Measurements from ENCODE around the gene CDS2. TPM values are rescaled to one million over a fixed set of nuclear protein-coding genes. Genes with fewer than 3 reads are reported as not detected.
A peak's percentile ranks its signal among the peaks of the same experiment; 100 is the strongest.

The CDS2 gene
- polyA plus RNA-seq, 2 of the 4 experiments (the other 2 are of a cell fraction), result 44.0 to 106 TPM

- TF ChIP-seq FOSL2 (IDR thresholded peaks at IDR 0.05) (no peak), FOSL2 (CRISPR knock-in tag; IDR thresholded peaks at IDR 0.05) (peak; percentile 68), RCOR1 (IDR thresholded peaks at IDR 0.05; ENCODE audit: low read depth, low read length) (no peak)
- ATAC-seq (no peak), FAIRE-seq (peak; percentile 67), DNase-seq (ENCODE audit: low read depth in 1 of 2, low spot score in 1 of 2) (no peak)
- no peak overlapping the region for H3K4me2 ChIP-seq
- no peak overlapping the region for H3K27ac ChIP-seq
- H3K4me1 ChIP-seq, result no peaks in the 10 kb centered on the region
- no peaks in the 10 kb centered on the region for H3K9me3 ChIP-seq
- H3K4me3 ChIP-seq, result no peak overlapping the region
- WGBS (ENCODE audit: missing lambda C conversion rate), result 77% methylated on average over 4 of the region's 4 CpGs
- POLR2A ChIA-PET, result no interaction called here
- CTCF ChIA-PET, result interaction anchor here (0.8 to 8.0 kb wide), 4 partner anchors 10 to 231 kb away, joined by 3 to 73 read pairs (median 18); no protein-coding TSS in a partner anchor
These were observed 90.8 kb downstream of the CDS2 start for GRCh38 chr20:5217616-5218015.

GRCh38 chr20:5220321-5221060 is 93.7 kb downstream of the CDS2 start:
- ChIA-PET CTCF (interaction anchor here (0.6 to 8.8 kb wide), 3 partner anchors 12 to 244 kb away, joined by 3 to 192 read pairs (median 24); no protein-coding TSS in a partner anchor), POLR2A (no interaction called here)
- H3K9me3 ChIP-seq, result no peaks in the 10 kb centered on the region
- 0 out of 3 replicates have a peak, but pooled peaks cover 3% of the 10 kb centered on the region for H3K4me1 ChIP-seq
- 76% methylated on average over 7 of the region's 7 CpGs for WGBS (ENCODE audit: missing lambda C conversion rate)
- ATAC-seq (no peak), DNase-seq (ENCODE audit: low read depth in 1 of 2, low spot score in 1 of 2) (no peak), FAIRE-seq (peak; percentile 63)
- H3K4me3 ChIP-seq, result no peak overlapping the region
- no peak overlapping the region for H3K4me2 ChIP-seq
- no peak overlapping the region for H3K27ac ChIP-seq
- TF ChIP-seq FOXS1 (CRISPR knock-in tag; IDR thresholded peaks at IDR 0.05) (no peak), BHLHE40 (IDR thresholded peaks at IDR 0.05; ENCODE audit: low read depth, low read length) (no peak), CHD4 (IDR thresholded peaks at IDR 0.05; ENCODE audit: borderline replicate concordance) (no peak), CTCF (IDR thresholded peaks at IDR 0.05) (no peak), USF2 (IDR thresholded peaks at IDR 0.05) (no peak)

- ATAC-seq (no peak), FAIRE-seq (peak; percentile 56), DNase-seq (ENCODE audit: low read depth in 1 of 2, low spot score in 1 of 2) (no peak)
- TF ChIP-seq HES2 (IDR thresholded peaks at IDR 0.05), result no peak
- no peak for TF ChIP-seq GATA3 (IDR thresholded peaks at IDR 0.05; ENCODE audit: borderline replicate concordance)
- no peak for TF ChIP-seq HOXB13 (CRISPR knock-in tag; IDR thresholded peaks at IDR 0.05; ENCODE audit: low read depth)
- no peak for TF ChIP-seq NPAS2 (CRISPR knock-in tag; IDR thresholded peaks at IDR 0.05; ENCODE audit: borderline replicate concordance)
- no peak for TF ChIP-seq NFE2L2 (conservative IDR thresholded peaks at IDR 0.05; ENCODE audit: low read length)
- no peak for TF ChIP-seq ATOH8 (CRISPR knock-in tag; IDR thresholded peaks at IDR 0.05; ENCODE audit: low read depth)
- no peak for TF ChIP-seq HOXB5 (CRISPR knock-in tag; IDR thresholded peaks at IDR 0.05)
- no peak for TF ChIP-seq HDAC2 (IDR thresholded peaks at IDR 0.05)
- no peak for TF ChIP-seq RNF2 (IDR thresholded peaks at IDR 0.05; ENCODE audit: borderline replicate concordance, low read depth)
- TF ChIP-seq FOSB (CRISPR knock-in tag; IDR thresholded peaks at IDR 0.05), result no peak
- 0 out of 3 replicates have a peak, but pooled peaks cover 3% of the 10 kb centered on the region for H3K4me1 ChIP-seq
- H3K4me2 ChIP-seq, result no peak overlapping the region
- no peak overlapping the region for H3K4me3 ChIP-seq
- no peaks in the 10 kb centered on the region for H3K9me3 ChIP-seq
- ChIA-PET CTCF (interaction anchor here (1.4 to 8.8 kb wide), 3 partner anchors 12 to 28 kb away, joined by 4 to 192 read pairs (median 24); no protein-coding TSS in a partner anchor), POLR2A (no interaction called here)
- H3K27ac ChIP-seq, result no peak overlapping the region
- WGBS (ENCODE audit: missing lambda C conversion rate), result 70% methylated on average over 4 of the region's 4 CpGs
These were observed 94.2 kb downstream of the CDS2 start for GRCh38 chr20:5221061-5221430.
